IMR-90 (cell line): ENCODE data around the gene TBXAS1. TPM values are rescaled to one million over a fixed set of nuclear protein-coding genes. Genes with fewer than 3 reads are reported as not detected.

ENCODE experiments used
- ATAC-seq: fragments of 200-7000 bp; cut with Tn5 transposase; 2 replicates; pipeline ENCODE4 v1.9.1; 2020; ENCODE audit warnings: low read depth, mild to moderate bottlenecking, moderate library complexity
- BruUV-seq: library from RNA; stranded (reverse); fragments of 400-500 nt; replicated peaks from 2 replicates; lab custom pipeline; 2021; lab: Mats Ljungman, UMichigan
- CTCF ChIA-PET: fragments of 300-600 bp; formaldehyde crosslinking; extraction: SDS; loops from one replicate; lab custom pipeline; 2021; ENCODE audit warnings: antibody characterized with exemption; lab: Yijun Ruan, JAX
- POLR2A ChIA-PET: fragments of 300-600 bp; sonication (Branson Sonifier 250); formaldehyde crosslinking; loops from one replicate; lab custom pipeline; 2022; ENCODE audit warnings: antibody characterized with exemption; ENCODE audit not compliant: unreplicated experiment; lab: Charles Lee
- DNase-seq: peaks from one replicate; pipeline ENCODE4 v3.0.0; 2013
- H2AFZ ChIP-seq: replicated peaks from 2 replicates; pipeline ENCODE3; 2013; ENCODE audit warnings: low read length, mild to moderate bottlenecking; ENCODE audit not compliant: poor library complexity
- H2AK5ac ChIP-seq: 2 replicates; pipeline ENCODE4 v1.6.1; 2013; ENCODE audit warnings: low read depth, low read length, inconsistent platforms
- H2AK9ac ChIP-seq: replicated peaks from 2 replicates; pipeline ENCODE3; 2013; ENCODE audit warnings: mild to moderate bottlenecking, low read depth, low read length, moderate library complexity; ENCODE audit not compliant: poor library complexity
- H2BK120ac ChIP-seq: 2 replicates; pipeline ENCODE4 v1.6.1; 2013; ENCODE audit warnings: low read depth, low read length, inconsistent platforms
- H2BK15ac ChIP-seq: 3 replicates; pipeline ENCODE4 v1.6.1; 2013; ENCODE audit warnings: low read depth, low read length, inconsistent platforms
- H2BK20ac ChIP-seq: 2 replicates; pipeline ENCODE4 v1.6.1; 2013; ENCODE audit warnings: low read depth, mild to moderate bottlenecking, inconsistent platforms, low read length, moderate library complexity
- H2BK5ac ChIP-seq: 2 replicates; pipeline ENCODE4 v1.6.1; 2013; ENCODE audit warnings: mild to moderate bottlenecking, low read depth, low read length, inconsistent platforms; ENCODE audit not compliant: poor library complexity, severe bottlenecking
- H3K14ac ChIP-seq: replicated peaks from 2 replicates; pipeline ENCODE4 v1.6.1; 2013; ENCODE audit warnings: low read depth, low read length, inconsistent platforms
- H3K18ac ChIP-seq: 2 replicates; pipeline ENCODE4 v1.6.1; 2013; ENCODE audit warnings: low read depth, low read length, control low read depth
- H3K23ac ChIP-seq: 2 replicates; pipeline ENCODE4 v1.6.1; 2013; ENCODE audit warnings: low read depth, low read length, inconsistent platforms
- H3K27ac ChIP-seq: 2 replicates; pipeline ENCODE4 v1.5.1; 2013; ENCODE audit warnings: mild to moderate bottlenecking, control low read depth, low read length; ENCODE audit not compliant: insufficient read depth
- H3K27me3 ChIP-seq: 2 replicates; pipeline ENCODE4 v1.6.1; 2013; ENCODE audit warnings: low read length; ENCODE audit not compliant: control insufficient read depth, insufficient read depth
- H3K36me3 ChIP-seq: 2 replicates; pipeline ENCODE4 v1.6.1; 2013; ENCODE audit warnings: low read length, mixed read lengths; ENCODE audit not compliant: control insufficient read depth, insufficient read depth
- H3K4ac ChIP-seq: 2 replicates; pipeline ENCODE4 v1.6.1; 2013; ENCODE audit warnings: low read depth, low read length, inconsistent platforms
- H3K4me1 ChIP-seq: 2 replicates; pipeline ENCODE4 v1.6.1; 2013; ENCODE audit warnings: low read length, mixed read lengths; ENCODE audit not compliant: control insufficient read depth, insufficient read depth
- H3K4me2 ChIP-seq: 2 replicates; pipeline ENCODE4 v1.6.1; 2013; ENCODE audit warnings: low read depth, mild to moderate bottlenecking, control low read depth, low read length, moderate library complexity
- H3K4me3 ChIP-seq: 2 replicates; pipeline ENCODE4 v1.5.1; 2013; ENCODE audit warnings: low read depth, mild to moderate bottlenecking, control low read depth, low read length, moderate library complexity; ENCODE audit not compliant: insufficient read depth
- H3K56ac ChIP-seq: 2 replicates; pipeline ENCODE4 v1.6.1; 2013; ENCODE audit warnings: low read length, inconsistent platforms; ENCODE audit not compliant: insufficient read depth; ENCODE audit errors: extremely low read depth
- H3K79me1 ChIP-seq, 2 experiments: 2 replicates each; pipeline ENCODE4 v1.6.1; 2013; ENCODE audit warnings: low read length in 2 of 2, inconsistent platforms in 1 of 2, low read depth in 1 of 2
- H3K9ac ChIP-seq: 2 replicates; pipeline ENCODE4 v1.6.1; 2013; ENCODE audit warnings: low read depth, low read length, control low read depth
- H3K9me1 ChIP-seq: 2 replicates; pipeline ENCODE4 v1.6.1; 2013; ENCODE audit warnings: low read length, inconsistent platforms; ENCODE audit not compliant: insufficient read depth
- H3K9me3 ChIP-seq: 2 replicates; pipeline ENCODE4 v1.6.1; 2013; ENCODE audit warnings: low read length; ENCODE audit not compliant: control insufficient read depth, insufficient read depth
- H4K20me1 ChIP-seq: 2 replicates; pipeline ENCODE4 v1.6.1; 2013; ENCODE audit warnings: low read length, inconsistent platforms; ENCODE audit not compliant: insufficient read depth
- H4K5ac ChIP-seq: 2 replicates; pipeline ENCODE4 v1.6.1; 2013; ENCODE audit warnings: mild to moderate bottlenecking, low read depth, low read length, control low read depth
- H4K8ac ChIP-seq, 2 experiments: 2 replicates each; pipeline ENCODE4 v1.6.1; 2013; ENCODE audit warnings: low read depth in 2 of 2, low read length in 2 of 2, control low read depth in 1 of 2, inconsistent platforms in 1 of 2
- H4K91ac ChIP-seq: 2 replicates; pipeline ENCODE4 v1.6.1; 2013; ENCODE audit warnings: low read depth, low read length, inconsistent platforms; ENCODE audit not compliant: insufficient read depth
- CEBPB ChIP-seq: IDR thresholded peaks from 2 replicates; pipeline ENCODE4 v1.6.1; 2012; ENCODE audit warnings: low read depth, low read length, improper control_type of control experiment
- POLR2A ChIP-seq: IDR thresholded peaks from 2 replicates; pipeline ENCODE4 v1.6.1; 2012; ENCODE audit warnings: mild to moderate bottlenecking, low read depth, low read length
- WGBS, 2 experiments: methylation state at CpG; one replicate each; pipeline versions ENCODE4 v1.1.5 to v1.1.7; 2013; ENCODE audit warnings: missing lambda C conversion rate in 2 of 2; ENCODE audit not compliant: insufficient read length in 1 of 2; ENCODE audit errors: extremely low coverage in 2 of 2; 5-methylcytosine and 5-hydroxymethylcytosine counted together
- dilution Hi-C: fragments of 300-500 bp; cut with HindIII; formaldehyde crosslinking; loops from one replicate; pipeline ENCODE4 v1.14.3; 2018; ENCODE audit warnings: low sequenced_read_pairs; ENCODE audit not compliant: unreplicated experiment
- in situ Hi-C: fragments of 300-500 bp; cut with MboI; formaldehyde crosslinking; loops from 3 replicates; pipeline ENCODE4 v1.14.3; 2019; ENCODE audit warnings: low sequenced_read_pairs, inconsistent platforms, mixed read lengths
- intact Hi-C: fragments of 100-400 bp; cut with micrococcal nuclease; formaldehyde crosslinking; loops from 2 replicates; pipeline ENCODE4 v1.10.0; 2022
- polyA plus RNA-seq, 3 experiments: library from polyadenylated mRNA; depleted of rRNA; stranded (reverse); fragments of >200 nt; gene quantifications; 2 replicates each; pipeline ENCODE4 v1.2.3, GENCODE V29; 2012; ENCODE audit warnings: low replicate concordance in 1 of 3
- total RNA-seq: library from RNA; depleted of rRNA; stranded (reverse); fragments of >200 nt; gene quantifications from 2 replicates; pipeline ENCODE4 v1.2.3, GENCODE V29; 2012

The TBXAS1 gene
- total and polyA plus RNA-seq, 2 of the 4 experiments (the other 2 are of a cell fraction): 5.9 to 10.8 TPM

GRCh38 chr7:140027858-140028257 lies 198.8 kb downstream of the TBXAS1 start:
- H3K79me1 ChIP-seq: no peaks in the 10 kb centered on the region
- no peak overlapping the region for H3K18ac ChIP-seq
- no peak overlapping the region for H2AFZ ChIP-seq
- no peak for TF ChIP-seq CEBPB
- no peak for TF ChIP-seq POLR2A
- no peak overlapping the region for H2AK9ac ChIP-seq
- no peaks in the 10 kb centered on the region for H3K27me3 ChIP-seq
- no peak overlapping the region for H3K27ac ChIP-seq
- no peaks in the 10 kb centered on the region for H3K4me1 ChIP-seq
- H4K5ac ChIP-seq: no peak overlapping the region
- no peak overlapping the region for H2BK120ac ChIP-seq
- peaks cover 8% of the 10 kb centered on the region for H3K9me1 ChIP-seq
- H3K4me3 ChIP-seq: no peak overlapping the region
- ATAC-seq (no peak), DNase-seq (no peak)
- peaks cover 14% of the 10 kb centered on the region for H3K36me3 ChIP-seq
- BruUV-seq: no TSS peak
- no peak overlapping the region for H2BK5ac ChIP-seq
- 67% methylated on average over 6 of the region's 9 CpGs; no CpG with 5 or more reads in 1 of the 2 experiments for WGBS, 2 experiments
- in situ Hi-C loops (no loop called here), intact Hi-C loops (no loop called here), dilution Hi-C loops (no loop called here)
- ChIA-PET CTCF (no interaction called here), POLR2A (no interaction called here)
- H2AK5ac ChIP-seq: no peak overlapping the region
- no peak overlapping the region for H4K8ac ChIP-seq
- no peak overlapping the region for H4K91ac ChIP-seq
- no peak overlapping the region for H3K56ac ChIP-seq
- H3K23ac ChIP-seq: no peak overlapping the region
- no peak overlapping the region for H2BK20ac ChIP-seq
- no peaks in the 10 kb centered on the region for H3K9me3 ChIP-seq
- no peaks in the 10 kb centered on the region for H4K20me1 ChIP-seq
- no peak overlapping the region for H3K9ac ChIP-seq
- no peak overlapping the region for H3K4me2 ChIP-seq
- H3K14ac ChIP-seq: no peak overlapping the region
- H2BK15ac ChIP-seq: no peak overlapping the region
- H3K4ac ChIP-seq: no peak overlapping the region
